KOPT-K1 (cell line): ENCODE data around the gene TTC7B.

Experiments used
- H3K27ac ChIP-seq: fragments of 200-600 bp; sonication (generic); 2 replicates; pipeline ENCODE4 v1.5.1; 2016; ENCODE audit warnings: antibody characterized with exemption, mild to moderate bottlenecking, low read depth, low read length; ENCODE audit not compliant: poor library complexity, severe bottlenecking
- H3K36me3 ChIP-seq: fragments of 200-600 bp; sonication (generic); 2 replicates; pipeline ENCODE4 v1.5.1; 2017; ENCODE audit warnings: antibody characterized with exemption, mild to moderate bottlenecking, low read length, moderate library complexity; ENCODE audit not compliant: insufficient read depth
- H3K9me3 ChIP-seq: fragments of 200-600 bp; sonication (generic); 2 replicates; pipeline ENCODE4 v1.5.1; 2017; ENCODE audit warnings: antibody characterized with exemption, low read length, mild to moderate bottlenecking; ENCODE audit not compliant: insufficient read depth, poor library complexity, severe bottlenecking

The TTC7B gene

GRCh38 chr14:90569201-90569600, 247.0 kb downstream of the TTC7B start:
- Histone ChIP-seq H3K36me3 (no peaks in the 10 kb centered on the region), H3K9me3 (no peaks in the 10 kb centered on the region), H3K27ac (no peak overlapping the region)

DNA sequence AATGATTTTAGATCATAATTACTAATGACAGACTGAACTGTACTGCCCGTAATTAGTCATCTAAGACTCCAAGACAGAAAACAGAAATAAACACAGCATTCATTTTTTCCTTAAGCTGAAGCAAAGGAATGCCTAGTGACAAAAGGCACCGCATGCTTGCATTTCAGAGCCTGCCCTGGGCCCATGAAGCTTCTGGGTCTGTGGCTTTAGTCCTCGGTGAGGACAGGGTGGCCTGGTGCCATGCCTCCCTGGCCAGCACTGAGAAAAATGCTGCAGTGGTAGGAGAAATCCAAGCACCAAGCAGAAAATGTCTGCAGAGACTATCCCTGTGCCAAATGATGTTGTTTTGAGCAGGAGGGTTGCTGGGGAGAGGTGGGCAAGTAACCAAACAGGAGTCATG, 247.8 kb downstream of the TTC7B start:
- Histone ChIP-seq H3K27ac (no peak overlapping the region), H3K9me3 (no peaks in the 10 kb centered on the region), H3K36me3 (no peaks in the 10 kb centered on the region)

DNA sequence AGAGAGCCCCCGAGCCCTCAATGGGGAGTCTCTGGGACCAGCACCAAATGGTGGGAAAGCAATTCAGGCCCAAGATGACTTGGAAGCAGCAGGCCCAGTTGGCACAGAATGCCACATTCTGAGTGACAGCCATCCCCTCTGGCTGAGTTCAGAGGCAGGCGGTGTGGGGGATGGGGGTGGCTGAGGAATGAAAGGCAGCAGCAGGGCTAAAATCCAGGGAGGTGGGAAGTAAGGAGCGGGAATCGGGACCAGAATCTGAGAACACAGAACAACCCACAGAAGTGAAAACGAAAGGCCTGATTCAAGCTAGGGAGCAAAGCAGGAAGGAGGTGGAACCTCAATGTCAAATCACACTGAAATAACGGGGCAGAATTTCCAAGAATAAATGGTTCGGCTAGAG, 248.2 kb downstream of the TTC7B start:
- no peaks in the 10 kb centered on the region for H3K9me3 ChIP-seq
- H3K36me3 ChIP-seq: no peaks in the 10 kb centered on the region
- H3K27ac ChIP-seq: no peak overlapping the region

GRCh38 chr14:90567191-90567590, 249.0 kb downstream of the TTC7B start:
- Histone ChIP-seq H3K27ac (no peak overlapping the region), H3K9me3 (no peaks in the 10 kb centered on the region), H3K36me3 (no peaks in the 10 kb centered on the region)

- Histone ChIP-seq H3K27ac (no peak overlapping the region), H3K9me3 (no peaks in the 10 kb centered on the region), H3K36me3 (no peaks in the 10 kb centered on the region)
These were observed 249.7 kb downstream of the TTC7B start for GRCh38 chr14:90566481-90566880.

- Histone ChIP-seq H3K9me3 (no peaks in the 10 kb centered on the region), H3K27ac (no peak overlapping the region)
These were observed 251.7 kb downstream of the TTC7B start for GRCh38 chr14:90564496-90564895.

DNA sequence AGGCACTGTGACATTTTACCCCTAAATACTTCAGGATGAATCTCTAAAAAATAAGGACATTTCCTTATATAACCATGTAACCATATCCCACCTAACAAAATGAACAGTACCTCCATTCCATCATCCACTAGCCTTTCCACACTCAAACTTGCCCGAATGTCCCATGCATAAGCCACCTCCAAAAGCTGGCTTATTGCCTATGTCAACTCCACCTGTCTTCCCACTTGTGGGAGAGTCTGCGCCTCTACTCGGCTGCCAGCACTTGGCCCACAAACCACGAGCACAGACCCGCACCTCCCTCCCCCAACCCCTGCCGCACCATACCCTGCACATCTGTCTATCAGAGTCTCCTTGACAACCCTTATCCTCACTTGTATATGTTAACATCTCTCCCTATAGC, 253.6 kb downstream of the TTC7B start:
- Histone ChIP-seq H3K36me3 (no peaks in the 10 kb centered on the region), H3K9me3 (no peaks in the 10 kb centered on the region), H3K27ac (no peak overlapping the region)

More at GRCh38 chr14:90564496-90564895, 251.7 kb downstream of the TTC7B start:
- H3K36me3 ChIP-seq: no peaks in the 10 kb centered on the region

- H3K27ac ChIP-seq: no peak overlapping the region
- H3K36me3 ChIP-seq: no peaks in the 10 kb centered on the region
- H3K9me3 ChIP-seq: no peaks in the 10 kb centered on the region
These were observed 254.3 kb downstream of the TTC7B start for GRCh38 chr14:90561920-90562319.

DNA sequence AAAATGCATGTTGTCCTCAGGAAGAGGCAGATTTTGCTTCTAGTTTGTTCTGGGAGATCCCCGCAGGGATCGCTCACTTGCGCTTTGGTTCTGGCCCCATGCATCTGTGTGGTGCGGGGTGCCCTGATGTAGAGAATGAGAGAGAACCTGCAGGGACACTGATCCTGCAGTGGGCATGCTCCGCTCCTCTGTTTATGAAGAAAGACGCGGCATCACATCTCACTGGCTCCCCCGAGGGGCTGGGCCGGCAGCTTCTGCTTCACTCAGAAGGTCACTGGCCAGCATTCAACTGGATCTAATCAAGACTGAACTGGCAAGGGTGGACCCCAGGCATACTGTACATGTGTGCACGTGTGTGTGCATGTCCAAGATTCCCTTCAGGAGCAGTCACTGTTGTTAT, 255.2 kb downstream of the TTC7B start:
- Histone ChIP-seq H3K9me3 (no peaks in the 10 kb centered on the region), H3K36me3 (no peaks in the 10 kb centered on the region), H3K27ac (no peak overlapping the region)

GRCh38 chr14:90560558-90560957, 255.7 kb downstream of the TTC7B start:
- Histone ChIP-seq H3K36me3 (no peaks in the 10 kb centered on the region), H3K27ac (no peak overlapping the region), H3K9me3 (no peaks in the 10 kb centered on the region)

DNA sequence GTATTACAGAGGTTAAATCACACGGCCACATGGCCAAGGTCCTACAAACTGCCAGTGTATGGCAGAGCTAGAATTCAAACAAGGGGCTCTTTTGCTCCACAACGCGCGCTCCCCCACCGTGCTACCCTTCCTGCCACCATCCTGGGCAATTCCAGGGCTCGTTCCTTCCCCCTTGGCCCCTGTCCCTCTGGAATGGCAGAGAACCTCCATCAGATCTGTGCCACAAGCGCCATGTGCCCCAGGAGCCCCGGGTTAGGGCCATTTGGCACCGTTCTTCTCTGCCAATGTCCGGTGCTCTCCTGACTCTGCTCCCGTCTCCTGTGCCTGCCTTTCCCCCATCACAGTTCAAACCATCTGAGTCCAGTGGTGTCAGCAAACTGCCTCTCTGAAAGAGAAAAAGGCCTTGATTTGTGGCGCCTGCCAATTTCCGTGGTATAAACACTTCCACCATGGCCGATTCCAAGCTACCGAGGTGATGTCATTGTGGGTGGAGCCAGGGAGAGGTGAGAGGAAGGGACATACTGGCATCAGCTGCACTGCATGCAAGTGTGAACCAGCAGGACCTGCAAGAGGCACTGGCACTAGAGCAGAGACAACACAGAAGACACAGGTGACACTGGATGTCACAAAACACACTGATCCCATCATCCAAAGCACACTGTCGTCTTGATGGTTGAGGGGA, 256.3 kb downstream of the TTC7B start:
- H3K9me3 ChIP-seq: no peaks in the 10 kb centered on the region

DNA sequence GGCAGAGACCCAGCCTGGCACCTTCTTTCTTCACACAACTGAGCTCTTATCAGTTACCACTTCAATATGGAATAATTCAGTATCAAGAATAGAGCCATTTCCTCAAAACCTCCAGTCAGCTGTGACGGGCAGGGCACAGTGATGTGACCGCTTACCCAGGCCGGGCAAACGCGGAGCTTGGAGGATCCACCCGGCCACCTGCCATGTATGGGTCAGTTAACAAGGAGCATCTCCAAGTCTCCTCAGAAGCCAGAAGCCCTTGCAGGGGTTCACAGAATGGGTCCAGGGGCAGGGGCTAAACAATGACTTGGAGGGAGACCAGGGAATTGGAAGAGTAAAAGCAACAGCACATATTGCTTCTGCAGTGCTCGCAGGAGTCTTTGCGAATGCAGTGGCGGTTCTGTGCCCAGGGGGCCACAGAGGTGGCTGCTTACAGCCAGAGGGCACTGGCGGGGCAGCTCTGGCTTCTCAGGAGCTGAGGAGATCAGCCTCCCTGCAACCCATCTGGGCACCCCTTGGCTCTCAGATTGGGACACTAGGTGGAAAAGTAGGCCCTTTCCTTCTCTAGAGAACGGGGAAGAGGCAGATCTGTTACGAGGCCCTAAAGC, 257.1 kb downstream of the TTC7B start:
- no peaks in the 10 kb centered on the region for H3K9me3 ChIP-seq
- H3K27ac ChIP-seq: no peak overlapping the region
- no peaks in the 10 kb centered on the region for H3K36me3 ChIP-seq

More for the DNA sequence above, 256.3 kb downstream of the TTC7B start:
- Histone ChIP-seq H3K36me3 (no peaks in the 10 kb centered on the region), H3K27ac (no peak overlapping the region)

DNA sequence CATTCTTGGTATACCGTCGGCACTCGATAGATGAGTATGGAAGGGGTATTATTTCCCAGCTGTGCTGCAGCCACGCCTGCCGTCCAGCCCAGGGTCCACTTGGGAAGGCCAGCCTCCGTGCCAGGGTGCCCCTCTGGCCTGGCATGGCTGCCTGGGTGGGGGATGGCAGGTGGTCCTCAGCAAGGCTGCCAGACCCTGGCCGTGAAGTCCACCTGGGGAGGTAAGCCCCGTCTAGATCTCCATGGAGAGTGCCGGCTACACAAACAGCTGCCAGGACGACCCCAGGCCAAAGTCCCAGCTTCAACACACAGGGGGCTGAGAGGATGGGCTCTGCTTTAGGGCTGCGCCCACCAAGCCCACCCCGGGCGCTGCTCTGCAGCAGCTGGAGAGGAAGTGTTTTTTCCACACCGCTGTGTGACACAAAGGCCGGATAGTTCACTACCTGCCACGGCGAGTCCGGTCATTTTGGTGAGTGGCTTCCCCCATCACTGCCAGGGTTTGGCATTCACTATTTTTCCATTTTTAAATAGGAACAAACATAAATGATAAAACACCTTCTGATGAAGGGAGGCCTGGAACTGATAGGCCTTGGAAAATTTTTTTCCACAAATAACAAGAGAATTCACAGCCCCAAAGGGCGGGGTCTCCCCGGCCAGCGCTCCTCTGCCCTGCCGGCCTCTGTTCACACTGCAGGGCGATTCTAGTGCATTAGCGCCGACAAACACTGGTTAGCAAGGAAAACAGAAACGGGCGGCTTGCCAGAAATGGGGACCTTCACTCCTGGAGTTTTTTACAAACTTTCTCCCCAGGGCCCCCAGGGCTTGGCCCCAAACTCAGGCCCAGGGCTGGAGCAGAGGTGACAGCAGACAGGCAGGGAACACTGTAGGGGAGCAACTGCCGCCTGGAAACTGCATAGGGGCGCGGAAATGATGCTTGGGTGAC, 257.9 kb downstream of the TTC7B start:
- Histone ChIP-seq H3K9me3 (no peaks in the 10 kb centered on the region), H3K27ac (no peak overlapping the region), H3K36me3 (no peaks in the 10 kb centered on the region)

- H3K36me3 ChIP-seq: no peaks in the 10 kb centered on the region
These were observed 258.7 kb downstream of the TTC7B start for GRCh38 chr14:90557516-90557915.

GRCh38 chr14:90556666-90557450, 259.4 kb downstream of the TTC7B start:
- Histone ChIP-seq H3K36me3 (no peaks in the 10 kb centered on the region), H3K27ac (no peak overlapping the region), H3K9me3 (no peaks in the 10 kb centered on the region)

More at GRCh38 chr14:90557516-90557915, 258.7 kb downstream of the TTC7B start:
- Histone ChIP-seq H3K27ac (no peak overlapping the region), H3K9me3 (no peaks in the 10 kb centered on the region)
